Large intestine (tissue), 1 donor: ENCODE measurements around the gene ANKEF1. TPM values are rescaled to one million over a fixed set of nuclear protein-coding genes. Genes with fewer than 3 reads are reported as not detected.

Source experiments
- polyA plus RNA-seq: library from polyadenylated mRNA; unstranded; fragments of 120-200 nt; gene quantifications from one replicate; pipeline ENCODE4 v1.2.1, GENCODE V29; 2013

ANKEF1 gene
- polyA plus RNA-seq, 1 donor: 6.9 TPM

Other genes with a start within 250 kb of the ANKEF1 start
- gene PAK5, start 195.9 kb upstream of the ANKEF1 start, polyA plus RNA-seq: 1.6 TPM
- gene SNAP25, start 183.8 kb downstream of the ANKEF1 start, polyA plus RNA-seq: 25.6 TPM